ENCODE measurements around the gene OXNAD1.

GRCh38 chr3:16239780-16240179, 25.2 kb upstream of the OXNAD1 start:
- TF ChIP-seq CHD2 (IDR thresholded peaks at IDR 0.05; ENCODE audit: low read length, partially characterized antibody) (no peak), CTCF (IDR thresholded peaks at IDR 0.05) (no peak), IRF3 (IDR thresholded peaks at IDR 0.05; ENCODE audit: low read depth, low read length) (no peak), GATA2 (CRISPR knock-in tag; IDR thresholded peaks at IDR 0.05) (no peak)
